HG02610 (cell line): Measurements from ENCODE around the gene INF2.

Source experiments
- ATAC-seq: cut with Tn5 transposase; IDR thresholded peaks from one replicate; pipeline ENCODE4 v1.9.1; 2021; ENCODE audit warnings: mild to moderate bottlenecking, moderate library complexity; ENCODE audit not compliant: unreplicated experiment

INF2 gene

DNA sequence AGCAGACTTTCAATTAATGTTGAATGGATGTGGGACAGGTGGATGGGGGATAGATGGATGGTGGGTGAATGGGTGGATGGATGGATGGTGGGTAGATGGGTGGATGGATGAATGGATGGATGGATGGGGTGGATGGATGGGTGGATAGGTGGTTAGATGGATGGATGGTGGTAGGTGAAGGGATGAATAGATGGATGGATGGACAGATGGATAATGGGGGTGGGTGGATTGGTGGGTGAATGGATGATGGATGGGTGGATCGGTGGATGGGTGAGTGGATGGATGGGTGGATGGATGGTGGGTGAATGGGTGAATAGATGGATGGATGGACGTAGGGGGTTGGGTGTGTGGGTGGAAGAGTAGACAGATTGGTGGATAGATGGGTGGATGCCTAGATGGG is 14.0 kb upstream of the INF2 start:
- no peak for ATAC-seq

DNA sequence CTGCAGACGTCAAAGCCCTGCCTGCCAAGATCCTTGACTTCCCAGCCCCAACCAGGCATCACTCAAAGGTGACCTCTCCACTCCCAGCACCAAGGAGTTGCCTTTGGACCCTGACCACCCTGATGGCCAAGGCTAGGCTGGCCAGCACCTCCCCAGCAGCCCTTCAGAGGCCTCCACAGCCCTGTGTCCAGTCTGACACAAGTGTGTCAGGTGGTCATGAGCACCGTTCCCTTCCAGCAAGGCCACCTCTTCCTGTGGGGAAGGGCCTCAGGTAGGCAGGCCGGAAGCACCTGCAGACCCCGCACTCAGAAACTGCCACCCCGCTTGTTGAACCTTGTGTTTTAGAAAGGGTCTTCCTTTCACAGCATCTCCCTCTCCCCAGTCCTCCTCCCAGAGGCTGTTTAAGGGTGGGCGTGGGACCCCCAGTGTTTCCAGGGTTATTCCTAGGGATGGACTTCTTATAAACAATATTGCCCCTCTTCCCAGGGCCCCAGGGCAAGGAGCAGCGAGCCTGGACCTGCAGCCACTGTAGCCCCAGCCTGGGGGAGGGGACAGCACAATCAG is 13.2 kb upstream of the INF2 start:
- no peak for ATAC-seq

DNA sequence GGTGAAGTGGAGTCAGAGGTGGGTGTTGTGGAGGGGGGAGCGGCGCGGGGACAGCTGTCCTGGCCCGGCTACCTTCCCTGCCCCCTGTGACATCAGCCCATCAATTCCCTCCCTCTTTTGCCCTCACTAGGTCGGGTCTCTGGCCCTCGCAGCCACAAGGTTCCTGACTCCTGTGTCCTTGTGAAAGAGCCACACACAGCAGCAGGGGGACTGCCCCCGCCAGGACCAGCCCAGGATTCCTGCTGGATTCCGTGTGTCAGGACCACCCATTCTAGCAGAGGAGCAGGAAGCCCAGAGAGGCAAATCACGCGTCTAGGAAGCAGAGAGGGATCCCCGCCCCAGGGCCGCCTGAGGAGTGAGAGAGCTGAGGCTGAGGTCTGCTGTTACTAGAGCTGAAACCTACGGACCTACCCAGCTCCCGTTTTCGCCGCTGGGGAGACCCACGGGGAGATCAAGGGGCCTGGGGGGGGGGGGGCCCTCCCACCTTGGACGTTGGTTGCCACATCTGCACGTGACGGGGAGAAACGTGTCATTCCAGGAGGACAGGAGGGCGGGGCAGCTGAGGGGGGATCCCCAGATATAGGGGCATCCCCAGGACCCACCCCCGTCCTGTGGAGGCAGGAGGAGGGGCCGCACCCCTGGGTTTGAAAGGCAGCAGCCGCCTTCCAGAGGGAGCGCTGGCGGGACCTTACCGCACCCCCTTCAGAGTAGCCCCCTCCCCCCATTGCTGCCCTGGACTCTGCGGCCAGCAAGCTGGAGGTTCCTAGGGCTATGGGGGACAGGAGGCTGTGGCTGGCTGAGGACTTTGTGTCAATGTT is 12.5 kb upstream of the INF2 start:
- ATAC-seq = peak; percentile 22

DNA sequence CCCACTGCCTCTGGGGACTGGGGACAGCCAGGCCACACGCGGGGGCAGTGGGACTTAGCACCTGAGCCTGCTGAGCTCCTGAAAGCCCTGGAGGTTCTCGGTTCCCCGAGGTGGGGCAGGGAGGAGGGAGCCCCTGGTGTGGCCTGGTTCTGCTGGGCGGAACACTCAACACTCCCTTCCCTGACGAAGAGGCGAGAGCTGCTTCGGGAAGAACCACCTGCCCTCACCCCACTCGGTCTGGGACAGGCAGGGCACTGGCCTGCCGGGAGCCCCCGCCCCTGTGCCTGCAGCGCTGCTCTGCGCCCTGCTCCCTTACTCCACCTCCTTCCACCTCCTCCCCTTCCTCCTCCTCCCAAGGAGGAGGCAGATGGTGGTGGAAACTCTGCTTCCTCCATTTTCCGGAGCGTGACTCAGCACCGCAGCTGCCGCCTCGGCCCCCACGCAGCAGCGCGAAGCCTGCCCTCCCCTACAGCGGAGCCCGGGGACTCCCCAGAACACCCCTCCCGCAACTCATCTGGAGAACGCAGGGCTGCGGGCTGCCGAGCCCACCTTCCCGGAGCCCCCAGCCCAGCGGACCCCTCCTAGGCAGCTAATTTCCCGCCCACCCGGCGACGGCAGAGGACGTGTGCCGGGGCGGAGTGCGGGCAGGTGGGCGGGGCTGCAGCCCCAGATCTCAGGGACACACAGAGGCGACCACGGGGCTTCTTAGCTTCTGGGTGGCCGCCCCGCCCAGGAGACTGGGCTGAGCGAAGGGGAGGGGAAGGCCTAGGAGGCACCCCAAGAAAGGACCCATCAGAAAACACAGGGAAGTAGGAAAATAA is 11.7 kb upstream of the INF2 start:
- ATAC-seq = peak; percentile 32

DNA sequence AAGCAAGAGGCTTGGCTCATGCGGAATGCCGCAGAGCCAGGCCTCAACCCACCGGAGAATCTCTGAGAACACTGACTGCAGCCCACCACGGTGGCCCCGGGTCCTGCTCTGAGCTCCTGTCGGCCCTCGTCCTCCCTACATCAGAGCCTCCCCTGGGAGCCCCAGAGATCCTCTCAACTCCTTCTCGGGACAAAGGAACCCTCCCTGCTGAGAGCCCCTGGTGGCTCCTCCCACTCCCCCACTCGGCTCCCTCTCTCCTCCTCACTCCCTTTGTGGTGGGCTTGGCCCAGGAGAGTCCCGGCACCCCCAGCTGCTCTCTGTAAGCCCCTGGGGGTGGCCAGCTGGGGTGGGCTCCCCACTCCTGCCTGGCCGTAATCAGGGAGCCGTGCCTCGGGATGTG is 11.1 kb upstream of the INF2 start:
- ATAC-seq = peak; percentile 4

DNA sequence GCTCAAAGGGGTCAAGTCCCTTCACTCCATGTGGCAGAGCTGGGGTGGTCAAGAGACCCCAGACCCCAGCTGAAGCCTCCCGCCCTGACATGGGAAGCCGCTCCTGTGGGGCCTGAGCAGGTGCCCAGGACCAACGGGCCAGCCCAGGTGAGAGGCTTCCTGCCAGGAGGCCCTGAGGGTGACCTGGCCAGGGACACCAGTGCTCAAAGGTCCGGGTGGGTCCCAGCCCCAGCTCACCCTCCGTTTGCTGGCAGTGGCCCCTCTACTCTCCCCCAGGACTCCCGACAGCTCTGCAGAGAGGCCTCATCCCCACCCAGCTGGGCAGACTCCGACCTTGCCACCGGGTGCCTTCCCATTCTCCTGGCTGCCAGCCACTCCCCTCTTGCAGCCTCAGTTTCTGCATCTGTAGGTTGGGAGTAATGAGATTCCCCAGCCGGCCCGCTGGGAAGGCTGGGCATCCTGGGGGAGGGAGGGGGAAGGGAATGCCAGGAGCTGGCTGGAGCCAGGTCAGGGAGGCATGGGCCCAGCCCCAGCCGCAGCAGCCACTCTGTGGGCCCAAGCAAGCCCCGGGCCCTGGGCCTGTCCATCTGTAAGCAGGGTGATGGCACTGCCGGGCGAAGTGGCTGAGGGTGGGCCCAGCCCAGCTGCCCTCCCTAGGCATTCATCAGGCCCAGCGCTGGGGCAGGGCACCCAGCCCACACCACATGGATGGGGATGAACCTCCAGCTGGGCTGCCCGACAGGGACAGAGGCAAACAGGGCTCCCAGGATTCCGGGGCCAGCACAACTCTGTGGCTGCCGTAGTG is 10.3 kb upstream of the INF2 start:
- ATAC-seq = no peak

DNA sequence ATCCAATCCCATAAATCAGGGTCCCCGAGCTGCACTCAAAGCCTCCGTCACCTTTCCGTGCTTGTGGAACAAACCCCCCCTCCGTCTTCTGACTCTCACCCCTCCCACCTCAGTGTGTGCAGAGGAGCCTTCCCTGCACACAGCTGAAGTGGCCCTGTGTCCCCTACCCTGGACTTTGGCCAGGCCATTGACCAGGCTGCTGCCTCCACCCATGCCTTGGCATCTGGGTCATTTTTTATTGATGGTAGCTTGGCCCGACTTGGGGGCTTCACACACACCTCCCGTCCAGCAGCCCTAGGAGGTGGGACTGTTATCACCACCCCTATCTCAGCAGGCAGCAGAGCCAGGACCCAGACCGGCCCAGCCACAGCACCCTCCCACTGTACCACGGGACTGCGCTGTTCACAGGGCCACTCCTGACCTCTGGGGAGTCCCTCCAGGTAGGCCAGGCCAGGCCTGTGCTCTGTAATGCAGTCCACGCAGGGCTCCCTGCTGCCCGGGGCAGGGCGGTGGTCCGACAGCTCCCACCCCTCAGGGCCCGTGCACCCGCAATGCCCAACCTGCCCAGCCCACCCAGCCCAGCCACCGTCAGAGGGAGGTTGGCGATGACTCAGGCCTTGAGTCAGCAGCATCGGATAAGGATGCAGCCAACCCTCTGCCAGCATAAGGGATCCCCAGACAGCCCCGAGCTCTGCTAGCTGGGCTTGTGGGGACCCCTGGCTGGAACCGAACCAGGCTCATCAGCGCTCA is 9.2 kb upstream of the INF2 start:
- ATAC-seq = no peak

DNA sequence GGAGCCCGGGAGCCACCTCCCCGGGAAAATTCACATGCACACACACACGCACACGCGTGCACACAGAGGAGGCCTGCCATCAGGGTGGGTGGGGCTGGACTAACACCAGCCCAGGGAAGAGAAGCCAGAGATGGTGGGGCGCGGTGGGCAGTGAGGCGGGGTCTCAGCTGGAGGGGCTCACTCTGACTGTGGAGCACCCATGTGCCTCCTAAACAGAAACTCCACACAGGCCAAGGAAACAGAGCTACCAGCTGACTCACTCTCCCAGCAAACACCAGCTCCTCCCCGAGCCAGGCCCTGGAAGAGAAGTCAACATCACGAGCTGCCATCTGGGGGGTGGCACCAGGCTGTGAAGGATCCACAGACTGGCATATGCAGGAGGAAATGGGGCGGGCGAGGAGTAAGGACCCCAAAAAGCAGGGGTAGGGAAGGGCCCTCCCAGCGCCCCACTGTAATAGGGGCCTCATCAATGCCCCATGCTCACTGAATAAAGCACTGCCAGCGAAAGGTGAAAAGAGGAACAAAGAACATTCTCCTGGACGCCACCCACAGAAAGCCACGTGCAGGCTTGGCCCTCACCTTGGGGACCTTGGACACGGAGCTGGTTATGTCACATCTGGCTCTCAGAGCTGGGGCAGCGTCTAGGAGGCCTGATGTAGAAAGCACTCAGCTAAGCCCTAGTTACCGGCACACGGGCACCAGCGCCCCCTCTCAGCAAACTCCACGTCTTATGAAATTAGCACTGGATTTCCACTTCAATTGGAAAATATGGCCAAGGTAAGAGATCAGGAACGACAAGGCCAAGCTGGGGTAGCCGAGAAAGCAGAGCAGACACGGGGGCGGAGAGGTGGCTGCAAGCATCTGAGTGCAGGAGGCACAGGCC is 8.4 kb upstream of the INF2 start:
- no peak for ATAC-seq

DNA sequence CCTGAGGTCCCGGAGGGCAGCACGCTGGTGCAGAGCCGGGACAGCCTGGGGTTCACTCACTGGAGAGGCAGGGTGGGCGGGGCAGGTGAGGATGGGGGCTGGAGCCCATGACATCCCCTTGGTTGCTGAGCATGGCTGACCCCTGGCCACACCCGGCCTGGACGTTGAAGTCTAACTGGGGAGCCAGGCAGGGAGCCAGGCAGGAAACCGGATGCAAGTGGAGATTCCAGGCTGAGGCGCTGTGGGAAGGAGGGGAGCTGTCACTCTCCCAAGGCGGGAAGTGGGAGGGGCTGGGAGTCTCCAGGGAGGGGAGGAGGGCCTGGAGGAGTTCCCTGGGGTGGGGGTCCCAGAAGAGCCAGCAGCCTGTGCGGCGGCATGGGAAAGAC is 7.7 kb upstream of the INF2 start:
- ATAC-seq = no peak

DNA sequence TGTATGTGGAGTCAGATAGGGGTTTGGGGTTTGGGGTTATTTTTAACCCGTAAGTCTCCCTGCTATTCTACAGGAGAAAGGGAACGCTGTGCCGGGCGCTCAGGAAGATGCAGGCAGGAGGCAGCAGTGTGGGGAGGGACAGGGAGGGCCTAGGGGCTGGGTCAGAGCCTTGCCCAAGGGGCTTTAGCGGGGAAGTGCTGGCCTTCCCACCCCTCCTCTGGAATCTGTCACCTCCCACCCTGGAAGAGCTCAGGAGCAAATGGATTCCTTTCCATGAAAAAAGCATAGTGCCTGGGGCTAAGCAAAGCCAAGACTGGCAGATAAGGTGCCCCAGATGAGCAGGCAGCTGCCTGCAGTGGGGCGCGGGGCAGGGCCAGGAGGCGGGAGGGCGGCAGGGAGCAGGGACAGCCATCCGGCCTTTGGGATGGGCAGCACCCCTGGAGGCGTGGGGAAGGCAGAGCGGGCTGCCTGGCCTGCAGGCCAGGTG is 7.3 kb upstream of the INF2 start:
- no peak for ATAC-seq

DNA sequence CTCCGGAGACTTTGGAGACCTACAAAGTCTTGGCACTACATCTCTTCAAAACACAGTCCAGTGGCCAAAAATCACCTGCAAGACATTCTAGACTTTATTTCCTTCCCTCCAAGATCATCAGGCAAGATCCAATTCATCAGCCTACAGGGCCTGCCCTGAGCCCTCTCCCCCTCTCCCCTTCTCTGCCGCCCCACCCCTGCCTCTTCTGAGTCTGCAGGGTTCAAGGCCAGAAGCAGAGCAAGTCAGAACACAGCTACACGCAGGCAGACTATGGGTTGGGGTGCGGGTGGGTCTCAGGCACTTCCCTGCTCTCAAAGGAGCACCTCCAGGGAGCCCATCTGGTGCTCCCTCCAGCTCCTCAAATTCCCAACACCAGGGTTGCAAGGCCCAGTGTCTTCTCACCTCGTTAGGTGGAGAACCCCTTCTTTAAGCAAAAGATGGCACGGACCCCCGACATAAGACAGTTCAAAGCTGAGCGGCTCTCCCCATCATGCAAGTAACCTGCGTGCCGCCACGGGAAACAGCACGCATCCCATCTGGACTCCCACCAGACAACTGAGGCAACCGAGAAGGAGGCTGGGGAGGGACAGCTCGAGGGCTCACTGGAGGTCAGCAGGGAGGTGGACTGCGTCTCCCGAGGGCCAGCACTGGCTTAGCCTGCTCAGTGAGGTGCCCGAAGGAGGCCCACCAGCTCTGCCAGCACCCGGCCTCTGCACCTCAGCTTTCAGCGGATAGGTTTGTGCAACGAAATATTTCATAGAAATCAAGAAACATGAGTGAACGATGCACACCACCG is 5.6 kb upstream of the INF2 start:
- no peak for ATAC-seq

DNA sequence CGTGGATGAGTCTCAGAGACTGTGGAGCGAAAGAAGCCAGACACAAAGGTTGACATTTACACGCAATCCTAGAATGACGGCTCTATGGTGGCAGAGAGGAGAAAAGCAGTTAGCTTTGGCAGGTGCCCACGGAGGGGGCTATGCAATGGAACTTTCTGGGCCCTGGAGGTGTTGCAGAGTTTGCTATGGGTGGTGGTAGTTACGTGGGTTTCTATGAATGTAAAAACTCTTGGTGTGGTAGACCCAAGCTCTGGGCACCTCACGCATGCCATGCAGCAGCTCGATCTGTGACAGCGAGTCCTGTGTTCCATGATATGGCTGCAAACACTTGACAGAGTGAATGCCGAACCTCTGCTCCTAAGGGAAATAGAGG is 5.0 kb upstream of the INF2 start:
- no peak for ATAC-seq

DNA sequence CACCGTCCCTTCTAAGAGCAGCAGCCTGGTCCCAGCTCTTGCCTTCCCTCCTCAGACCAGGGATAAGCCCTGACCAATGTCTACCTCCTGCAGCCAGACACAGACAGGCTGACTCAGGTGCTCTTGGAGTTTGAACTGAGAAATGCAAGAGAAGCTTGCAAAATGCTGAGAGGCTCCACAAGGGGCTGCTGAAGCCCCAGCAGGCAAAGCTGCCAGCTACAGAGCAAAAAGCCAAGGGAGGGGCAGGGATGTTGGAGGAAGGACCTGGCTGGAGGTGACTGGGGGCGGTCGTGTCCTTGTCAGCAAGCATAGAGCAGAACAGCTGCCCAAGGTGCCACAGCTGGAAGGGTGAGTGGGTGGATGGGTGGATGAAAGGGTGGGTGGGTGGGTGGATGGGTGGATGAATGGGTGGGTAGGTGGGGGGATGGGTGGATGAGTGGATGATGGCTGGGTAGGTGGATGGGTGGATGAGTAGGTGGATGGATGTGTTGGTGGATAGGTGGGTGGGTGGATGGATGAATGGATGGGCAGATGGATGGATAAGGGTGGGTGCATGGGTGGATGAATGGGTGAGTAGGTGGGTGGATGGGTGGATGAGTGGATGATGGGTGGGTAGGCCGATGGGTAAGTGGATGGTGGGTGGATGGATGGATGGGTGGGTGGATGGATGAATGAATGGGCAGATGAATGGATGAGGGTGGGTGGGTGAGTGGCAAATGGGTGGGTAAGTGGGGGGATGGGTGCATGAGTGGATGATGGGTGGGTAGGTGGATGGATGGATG is 4.0 kb upstream of the INF2 start:
- no peak for ATAC-seq

DNA sequence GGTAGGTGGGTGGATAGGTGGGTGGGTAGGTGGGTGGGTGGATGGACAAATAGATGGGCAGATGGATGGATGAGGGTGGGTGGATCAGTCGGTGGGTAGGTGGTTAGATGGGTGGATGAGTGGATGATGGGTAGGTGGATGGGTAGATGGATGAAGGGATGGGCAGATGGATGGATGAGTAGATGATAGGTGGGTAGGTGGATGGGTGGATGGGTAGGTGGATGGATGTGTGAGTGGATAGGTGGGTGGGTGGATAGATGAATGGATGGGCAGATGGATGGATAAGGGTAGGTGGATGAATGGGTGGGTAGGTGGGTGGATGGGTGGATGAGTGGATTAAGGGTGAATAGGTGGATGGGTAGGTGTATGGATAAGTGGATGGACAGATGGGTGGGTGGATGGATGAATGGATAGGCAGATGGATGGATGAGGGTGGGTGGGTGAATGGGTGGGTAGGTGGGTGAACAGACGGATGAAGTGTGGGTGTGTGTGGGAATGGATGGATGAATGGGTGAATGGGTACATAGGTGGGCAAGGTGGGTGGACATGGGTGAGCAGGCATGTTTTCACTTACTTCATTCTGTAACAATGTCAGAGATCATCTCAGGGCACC is 3.3 kb upstream of the INF2 start:
- ATAC-seq = no peak

DNA sequence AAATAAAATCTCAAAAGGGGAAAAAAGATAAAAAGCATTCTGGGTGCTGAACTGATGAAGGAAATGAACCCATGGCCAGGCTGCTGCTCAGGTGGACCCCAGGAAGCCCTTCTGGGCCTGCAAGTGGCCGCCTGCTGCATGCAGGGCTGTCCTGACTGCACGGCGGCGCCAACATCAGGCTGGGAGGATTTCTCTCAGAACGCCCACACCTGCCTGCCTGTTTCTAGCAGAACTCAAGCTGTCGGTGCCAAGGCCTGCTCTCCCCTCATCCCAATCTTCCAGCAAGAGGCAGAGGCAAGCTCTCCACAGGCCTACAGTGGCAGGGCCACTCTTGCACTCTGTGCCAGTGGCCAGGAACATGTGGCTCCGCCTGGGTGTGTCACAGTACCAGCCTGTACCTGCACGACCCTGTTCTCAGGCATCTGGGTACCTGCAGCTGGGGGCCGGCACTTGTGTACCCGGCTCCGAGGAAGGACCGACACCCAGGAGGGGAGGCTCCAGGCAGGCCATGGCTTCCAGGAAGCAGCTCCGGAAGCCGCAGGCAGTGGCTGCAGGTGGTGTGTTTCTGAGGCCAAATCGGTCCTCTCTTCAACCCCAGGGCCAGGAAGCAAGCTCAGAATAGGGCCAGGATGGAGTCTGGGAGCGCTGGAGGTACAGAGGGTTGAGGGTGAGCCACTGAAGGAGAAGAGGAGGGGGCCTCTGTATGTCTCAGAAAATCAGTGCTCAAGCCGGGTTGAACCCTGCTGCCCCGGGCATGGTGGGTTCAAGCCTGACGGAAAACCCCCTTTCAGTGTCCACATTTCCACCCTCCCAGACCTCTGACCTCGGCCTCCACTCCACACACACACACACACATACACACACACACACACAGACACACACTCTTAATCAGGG is 2.5 kb upstream of the INF2 start:
- ATAC-seq = no peak
